Duodenal mucosa (tissue), 2 donors: ENCODE data around the gene HRK.

Source experiments
- H3K27ac ChIP-seq: one replicate; pipeline ENCODE4 v1.7.0; 2013; ENCODE audit warnings: low read depth, low read length
- H3K27me3 ChIP-seq, 2 donors: one replicate each; pipeline ENCODE4 v1.7.0; 2013; ENCODE audit warnings: low read length in 2 of 2, control low read depth in 1 of 2; ENCODE audit not compliant: insufficient read depth in 2 of 2, control insufficient read depth in 1 of 2
- H3K36me3 ChIP-seq, 2 donors: one replicate each; pipeline ENCODE4 v1.7.0; 2013; ENCODE audit warnings: low read length in 2 of 2, control low read depth in 1 of 2; ENCODE audit not compliant: insufficient read depth in 2 of 2, control insufficient read depth in 1 of 2
- H3K4me1 ChIP-seq, 2 donors: one replicate each; pipeline ENCODE4 v1.7.0; 2013; ENCODE audit warnings: low read length in 2 of 2, control low read depth in 1 of 2; ENCODE audit not compliant: insufficient read depth in 2 of 2, control insufficient read depth in 1 of 2
- H3K4me3 ChIP-seq, 2 donors: one replicate each; pipeline ENCODE4 v1.7.0; 2013; ENCODE audit warnings: low read length in 2 of 2, low read depth in 1 of 2
- H3K9ac ChIP-seq, 2 donors: one replicate each; pipeline ENCODE4 v1.7.0; 2013; ENCODE audit warnings: low read length in 2 of 2, low read depth in 1 of 2
- H3K9me3 ChIP-seq, 2 donors: one replicate each; pipeline ENCODE4 v1.7.0; 2013; ENCODE audit warnings: low read length in 2 of 2, control low read depth in 1 of 2; ENCODE audit not compliant: control insufficient read depth in 1 of 2

HRK gene

DNA sequence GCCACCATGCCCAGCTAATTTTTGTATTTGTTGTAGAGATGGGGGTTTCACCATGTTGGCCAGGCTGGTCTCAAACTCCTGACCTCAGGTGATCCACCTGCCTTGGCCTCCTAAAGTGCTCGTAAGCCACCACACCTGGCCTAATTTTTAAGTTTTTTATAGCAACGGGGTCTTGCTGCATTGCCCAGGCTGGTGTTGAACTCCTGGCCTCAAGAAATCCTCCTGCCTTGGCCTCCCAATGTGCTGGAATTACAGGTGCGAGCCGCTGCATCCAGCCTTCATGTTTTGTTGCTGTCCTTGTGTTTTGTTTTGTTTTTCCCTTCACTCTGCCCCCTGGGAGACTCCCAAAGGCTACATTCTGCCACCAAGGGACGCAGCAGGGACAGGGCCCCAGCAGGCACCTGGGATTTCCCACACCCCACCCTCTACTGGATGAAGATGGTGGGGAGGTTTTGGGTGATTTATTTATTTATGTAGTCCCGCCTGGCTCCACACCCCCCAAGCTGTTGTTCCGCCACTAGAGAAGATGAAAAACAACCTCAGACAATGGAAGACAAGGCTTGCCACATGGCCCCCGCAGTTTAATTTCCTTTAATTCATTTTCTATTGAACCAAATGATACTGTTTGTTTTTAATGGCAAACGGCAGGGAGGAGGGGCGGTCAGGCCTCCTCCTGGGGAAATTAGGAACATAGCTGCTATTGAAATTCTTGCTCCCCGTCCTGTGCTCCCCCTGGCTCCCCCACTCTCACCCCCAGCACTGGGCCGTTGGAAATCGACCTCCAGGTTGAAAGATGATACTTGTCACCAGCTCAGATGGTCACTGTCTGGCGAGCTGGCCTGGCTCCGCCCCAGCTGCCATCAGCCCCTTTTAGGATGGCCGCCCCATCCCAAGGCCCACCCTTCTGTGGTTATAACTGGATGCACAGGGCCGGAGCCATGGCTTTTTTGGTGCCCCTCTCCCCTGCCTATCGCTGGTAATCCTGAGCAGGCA lies 72.8 kb downstream of the HRK start:
- no peaks in the 10 kb centered on the region for H3K27me3 ChIP-seq
- H3K4me3 ChIP-seq, result no peak overlapping the region
- no peaks in the 10 kb centered on the region for H3K4me1 ChIP-seq
- H3K9me3 ChIP-seq, result no peaks in the 10 kb centered on the region
- H3K36me3 ChIP-seq, result no peaks in the 10 kb centered on the region
- no peak overlapping the region for H3K9ac ChIP-seq
- H3K27ac ChIP-seq, result no peak overlapping the region

- Histone ChIP-seq H3K9ac (no peak overlapping the region), H3K36me3 (no peaks in the 10 kb centered on the region), H3K9me3 (no peaks in the 10 kb centered on the region), H3K4me1 (no peaks in the 10 kb centered on the region), H3K4me3 (no peak overlapping the region), H3K27ac (no peak overlapping the region), H3K27me3 (no peaks in the 10 kb centered on the region)
Observed at GRCh38 chr12:116807546-116807945, 73.7 kb downstream of the HRK start.

- H3K4me1 ChIP-seq, result no peaks in the 10 kb centered on the region
- no peaks in the 10 kb centered on the region for H3K9me3 ChIP-seq
- H3K27ac ChIP-seq, result no peak overlapping the region
- no peaks in the 10 kb centered on the region for H3K27me3 ChIP-seq
- no peaks in the 10 kb centered on the region for H3K36me3 ChIP-seq
- no peak overlapping the region for H3K4me3 ChIP-seq
- no peak overlapping the region for H3K9ac ChIP-seq
Observed at GRCh38 chr12:116806845-116807440, 74.3 kb downstream of the HRK start.
